Activated gamma-delta T cell (primary cell): ENCODE data around the gene ZZZ3.
"Not testable (repeated sequence)": the region's sequence is repeated elsewhere in the genome, so short reads cannot be mapped to it uniquely, and the experiment has no call there.

Experiments used
- DNase-seq: peaks from one replicate; lab custom pipeline; 2025; lab: John Stamatoyannopoulos, UW
- total RNA-seq, 2 donors: gene quantifications; one replicate each; lab custom pipeline; 2026; lab: John Stamatoyannopoulos, UW

Gene ZZZ3
- 130 to 138 reads per million in 2 donors for total RNA-seq

DNA sequence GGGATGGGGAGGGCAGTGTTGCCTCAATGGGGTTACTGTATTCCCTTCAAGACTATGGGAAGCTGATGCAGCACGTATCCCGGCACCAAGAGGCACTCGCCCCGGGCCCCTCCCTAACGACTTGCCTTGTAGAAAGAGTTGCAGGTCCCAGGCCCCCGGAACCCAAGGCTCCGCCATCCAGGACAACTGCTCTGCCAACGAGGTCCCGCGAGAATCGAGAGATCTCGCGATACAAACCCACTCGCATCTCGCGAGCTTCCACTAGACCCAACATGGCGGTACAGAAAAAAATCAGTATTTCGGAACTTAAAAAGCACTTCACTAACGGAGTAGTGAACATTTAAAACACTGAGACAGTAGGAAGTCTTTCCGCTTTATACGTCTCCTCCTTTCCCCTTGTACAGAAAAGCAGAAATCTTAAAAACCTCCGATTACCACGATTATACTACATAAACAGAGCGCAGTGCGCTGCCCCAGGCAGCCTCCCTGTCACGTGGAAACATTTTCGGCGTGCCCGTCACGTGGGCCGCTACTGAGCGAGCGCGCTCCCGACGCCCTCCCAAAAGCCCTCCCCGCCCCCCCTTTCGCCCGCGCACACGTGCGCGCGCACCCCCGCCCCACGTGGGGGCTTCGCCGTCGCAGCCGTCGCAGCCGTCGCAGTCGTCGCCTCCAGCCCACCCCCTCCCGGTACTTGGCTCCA, at the start of gene ZZZ3:
Gene ZZZ3, minus strand, starts transcription at position 199 of the 700 bp plus-strand sequence. CDS start 49,304 bp downstream, outside the sequence.
- DNase-seq = peak; percentile 77

- DNase-seq = no peak
Observed at GRCh38 chr1:77732090-77732489, 49.6 kb upstream of the ZZZ3 start.

GRCh38 chr1:77725706-77726105, 43.2 kb upstream of the ZZZ3 start:
- DNase-seq = no peak

- DNase-seq = no peak
Observed at GRCh38 chr1:77718181-77718580, 35.7 kb upstream of the ZZZ3 start.

DNA sequence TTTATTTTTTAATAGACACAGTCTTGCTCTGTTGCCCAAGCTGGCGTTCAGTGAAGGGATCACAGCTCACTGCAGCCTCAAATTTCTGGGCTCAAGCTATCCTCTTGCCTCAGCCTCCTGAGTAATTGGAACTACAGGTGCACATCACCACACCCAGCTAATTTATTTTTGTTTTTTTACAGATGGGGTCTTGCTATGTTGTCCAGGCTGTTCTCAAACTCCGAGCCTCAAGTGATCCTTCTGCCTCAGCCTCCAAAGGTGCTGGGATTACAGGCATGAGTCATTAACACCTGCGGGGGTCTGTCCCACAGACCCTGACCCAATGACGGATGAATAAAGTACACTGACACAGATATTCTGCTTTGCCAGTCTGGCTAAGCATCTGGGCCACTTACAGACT, 33.6 kb upstream of the ZZZ3 start:
- DNase-seq = no peak

- DNase-seq = no peak
Observed at GRCh38 chr1:77709727-77710126, 27.3 kb upstream of the ZZZ3 start.

DNA sequence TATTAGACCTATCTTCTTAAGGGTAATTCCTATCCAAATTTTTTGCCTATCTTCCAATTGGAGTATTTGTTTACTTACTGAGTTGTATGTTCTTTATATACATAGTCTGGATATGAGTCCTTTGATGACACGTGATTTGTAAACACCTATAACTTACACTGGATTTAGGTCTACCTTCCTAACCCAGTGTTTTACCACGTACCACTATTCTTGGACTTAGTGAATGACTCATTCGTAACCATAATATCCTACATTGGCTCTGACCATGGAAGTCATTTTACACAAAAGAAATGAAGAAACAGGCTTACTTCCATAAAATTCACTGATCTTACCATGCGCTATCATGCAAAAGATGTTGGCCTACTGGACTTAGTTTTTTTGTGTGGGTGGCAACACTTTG, 23.9 kb upstream of the ZZZ3 start:
- no peak for DNase-seq

- DNase-seq = no peak
Observed at GRCh38 chr1:77704736-77705135, 22.3 kb upstream of the ZZZ3 start.

GRCh38 chr1:77699673-77700072, 17.2 kb upstream of the ZZZ3 start:
- not testable (repeated sequence) for DNase-seq

- DNase-seq = no peak
Observed at GRCh38 chr1:77697441-77697840, 15.0 kb upstream of the ZZZ3 start.

DNA sequence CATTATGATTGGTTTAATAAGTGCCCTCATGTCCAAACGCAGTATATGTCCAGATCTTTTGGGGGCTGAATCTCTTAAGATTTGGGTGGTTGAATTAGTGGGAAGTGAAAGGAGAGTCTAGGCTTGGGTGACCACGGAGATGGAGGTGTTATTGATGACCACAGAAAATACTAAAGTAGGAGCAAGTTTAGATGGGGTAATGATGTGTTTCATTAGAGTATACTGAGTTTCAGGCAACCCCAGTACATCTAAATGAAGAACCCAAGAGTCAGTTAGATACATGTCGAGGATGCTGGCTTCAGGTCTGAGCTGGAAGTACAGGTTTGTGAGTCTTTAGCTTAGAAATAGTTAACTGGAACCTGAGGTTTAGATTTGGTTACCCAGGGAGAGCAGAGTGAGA, 6.5 kb upstream of the ZZZ3 start:
- no peak for DNase-seq

DNA sequence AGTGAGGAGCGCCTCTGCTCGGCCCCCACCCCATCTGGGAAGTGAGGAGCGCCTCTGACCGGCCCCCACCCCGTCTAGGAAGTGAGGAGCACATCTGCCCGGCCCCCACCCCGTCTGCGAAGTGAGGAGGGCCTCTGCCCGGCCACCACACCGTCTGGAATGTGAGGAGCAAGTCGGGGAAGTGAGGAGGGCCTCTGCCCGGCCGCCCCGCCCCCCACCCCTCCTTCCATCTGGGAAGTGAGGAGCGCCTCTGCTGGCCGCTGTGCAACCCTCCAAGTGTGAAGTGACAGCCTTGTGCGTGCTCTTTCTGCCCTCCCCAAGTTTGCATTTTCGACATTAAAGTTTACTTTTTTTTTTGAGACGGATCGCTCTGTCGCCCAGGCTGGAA, 5.1 kb upstream of the ZZZ3 start:
- no peak for DNase-seq

- no peak for DNase-seq
Observed at GRCh38 chr1:77686796-77687518, 4.5 kb upstream of the ZZZ3 start.

DNA sequence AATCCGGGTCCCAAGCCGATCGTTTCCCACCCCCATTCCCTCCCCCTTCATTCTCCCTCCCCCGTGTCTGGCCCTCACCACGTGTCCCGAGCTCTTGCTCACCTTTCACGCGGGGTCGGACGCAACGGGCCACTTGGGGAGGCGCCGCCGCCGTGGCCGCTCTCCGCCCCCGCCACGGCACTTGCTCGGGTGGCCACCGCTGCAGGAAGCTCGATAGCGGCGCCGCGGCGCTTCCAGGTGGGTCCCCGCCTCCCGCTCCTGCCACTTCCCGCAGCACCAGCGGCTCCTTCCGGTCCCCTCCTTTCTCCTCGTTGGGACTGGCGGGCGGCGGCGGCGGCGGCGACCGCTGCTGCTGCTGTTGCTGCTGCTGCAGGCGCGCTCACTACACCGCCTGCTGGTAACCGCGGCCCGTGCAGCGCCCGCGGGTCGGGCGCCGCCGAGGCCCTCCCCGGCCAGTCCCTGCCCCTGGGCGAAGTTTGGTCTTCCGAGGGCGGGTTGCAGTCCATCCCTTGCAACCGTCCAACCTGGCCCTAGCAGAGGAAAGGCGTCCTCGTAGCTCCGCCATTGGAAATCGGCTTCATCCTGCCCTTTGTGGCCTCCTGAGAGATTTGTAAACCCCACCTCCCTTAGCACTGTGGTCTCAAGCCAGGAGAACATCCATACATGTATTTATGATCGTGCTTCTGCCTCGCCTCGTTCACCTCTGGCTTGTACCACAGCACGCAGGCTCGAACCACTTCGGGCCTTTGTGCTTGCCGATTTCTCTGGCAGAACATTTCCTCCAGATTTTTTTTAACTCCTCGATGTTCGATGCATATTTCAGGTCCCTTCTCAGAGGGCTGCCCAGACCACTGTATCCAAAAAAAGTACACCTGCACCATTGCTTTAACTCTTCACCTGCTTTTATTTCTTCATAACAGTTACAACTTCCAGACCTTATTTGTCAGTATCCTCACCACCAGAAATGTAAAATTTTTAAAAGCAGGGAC, 996 bp upstream of the ZZZ3 start:
- peak; percentile 91 for DNase-seq

DNA sequence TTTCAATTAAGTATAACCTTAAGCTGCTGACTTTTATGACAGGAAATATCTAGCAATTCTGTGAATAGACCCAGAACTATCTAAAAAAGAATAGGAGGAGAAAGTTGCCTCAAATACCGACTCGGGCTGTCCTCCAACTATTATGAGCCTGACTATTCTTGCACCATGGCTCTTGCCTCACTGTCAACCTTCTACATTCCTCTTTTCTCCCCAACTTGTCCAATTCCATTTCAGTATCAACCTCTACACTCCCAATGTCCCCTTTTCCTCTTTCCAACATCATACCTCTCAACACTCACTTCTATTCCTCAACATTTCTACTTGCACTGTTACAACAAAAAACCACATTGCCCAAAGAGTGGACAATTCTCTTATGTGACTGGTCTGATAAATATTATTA, 2.3 kb downstream of the ZZZ3 start:
- DNase-seq = no peak

- no peak for DNase-seq
Observed at GRCh38 chr1:77678660-77679610, 3.5 kb downstream of the ZZZ3 start.

GRCh38 chr1:77674807-77675206, 7.7 kb downstream of the ZZZ3 start:
- DNase-seq = not testable (repeated sequence)

- no peak for DNase-seq
Observed at GRCh38 chr1:77673716-77674355, 8.6 kb downstream of the ZZZ3 start.

DNA sequence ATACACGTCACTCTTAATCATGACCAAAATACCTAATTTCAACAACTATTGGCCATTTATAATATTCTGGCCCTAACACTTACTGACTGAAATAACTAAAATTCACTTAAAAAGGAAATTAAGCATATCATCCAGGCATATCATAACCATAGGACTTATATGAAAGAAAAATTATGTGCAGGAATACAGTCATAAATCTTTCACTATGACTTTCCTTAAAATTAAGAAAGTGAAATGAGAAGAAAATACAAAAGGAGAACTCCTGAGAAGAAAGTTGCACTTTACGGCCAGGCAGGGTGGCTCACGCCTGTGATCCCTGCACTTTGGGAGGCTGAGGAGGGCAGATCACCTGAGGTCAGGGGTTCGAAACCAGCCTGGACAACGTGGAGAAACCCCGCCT, 9.4 kb downstream of the ZZZ3 start:
- no peak for DNase-seq

DNA sequence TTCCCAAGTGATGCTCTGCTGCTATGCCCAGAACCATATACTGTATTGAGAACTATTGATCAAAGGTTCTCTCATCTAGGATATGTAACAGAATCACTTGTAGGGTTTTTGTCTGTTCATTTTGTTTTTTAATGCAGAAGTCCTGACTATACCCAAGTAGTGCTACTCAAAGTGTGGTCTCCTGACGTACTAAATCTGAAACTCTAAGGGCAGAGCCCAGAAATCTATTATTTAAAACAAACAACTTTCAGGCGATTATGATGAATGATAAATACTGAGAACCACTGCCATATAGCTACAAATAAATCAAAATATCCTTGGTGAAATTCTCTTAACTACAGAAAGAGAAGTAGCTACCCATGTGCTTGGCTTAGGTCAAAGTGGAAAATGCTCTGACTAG, 10.1 kb downstream of the ZZZ3 start:
- DNase-seq = no peak

DNA sequence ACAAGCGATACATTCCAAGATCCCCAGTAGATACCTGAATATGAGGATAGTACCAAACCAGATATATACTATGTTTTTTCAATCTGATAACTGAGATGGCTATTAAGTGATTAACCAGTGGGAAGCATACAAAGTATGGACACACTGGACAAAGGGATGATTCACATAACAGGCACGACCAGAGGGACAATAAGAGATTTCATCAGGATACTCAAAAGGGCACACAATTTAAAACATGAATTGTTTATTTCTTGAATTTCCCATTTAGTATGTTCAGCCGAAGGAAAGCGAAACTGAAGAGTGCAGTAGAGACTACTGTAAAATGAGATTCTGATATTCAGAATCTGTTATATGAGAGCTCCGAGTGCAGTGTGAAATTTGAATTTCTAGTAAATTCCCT, 10.6 kb downstream of the ZZZ3 start:
- no peak for DNase-seq
